Tongue (tissue), 2 donors: ENCODE results near the gene NSMF. TPM values are rescaled to one million over a fixed set of nuclear protein-coding genes. Genes with fewer than 3 reads are reported as not detected.

Source experiments
- DNase-seq: peaks from one replicate; pipeline ENCODE4 v3.0.0-alpha.2; 2015
- total RNA-seq: library from RNA; depleted of rRNA; stranded (reverse); fragments of >200 nt; gene quantifications from one replicate; pipeline ENCODE4 v1.2.3, GENCODE V29; 2014

The NSMF gene
- total RNA-seq, 1 donor from 2014 or later, result 10.7 TPM

GRCh38 chr9:137432687-137433348 lies 26.3 kb downstream of the NSMF start:
- no peak for DNase-seq

DNA sequence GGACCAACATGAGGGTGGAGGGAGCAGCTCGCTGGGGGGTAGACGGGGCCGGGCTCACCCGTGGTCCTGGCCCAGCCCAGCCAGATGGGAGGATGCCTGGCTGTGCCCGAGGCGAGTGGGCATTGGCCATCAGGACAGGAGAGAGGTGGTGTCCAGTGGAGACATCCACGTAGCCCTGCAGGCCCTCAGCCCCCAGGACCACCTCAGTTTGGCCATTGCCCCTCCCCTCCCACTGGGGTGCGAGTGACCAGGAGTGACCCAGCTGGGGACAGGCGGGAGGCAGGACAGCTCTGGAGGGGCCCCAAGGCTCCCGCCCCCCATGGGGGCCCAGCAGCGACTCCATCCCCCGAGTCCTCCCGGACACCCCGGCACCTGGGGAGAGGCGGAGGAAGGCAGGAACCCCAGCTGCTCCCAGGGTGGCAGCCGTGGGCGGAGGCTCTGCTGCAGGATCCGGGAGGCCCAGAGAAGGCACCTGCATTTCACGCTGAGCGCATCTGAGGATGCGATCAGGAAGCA lies 27.7 kb downstream of the NSMF start:
- no peak for DNase-seq

GRCh38 chr9:137430723-137431415 lies 28.3 kb downstream of the NSMF start:
- DNase-seq, result no peak

DNA sequence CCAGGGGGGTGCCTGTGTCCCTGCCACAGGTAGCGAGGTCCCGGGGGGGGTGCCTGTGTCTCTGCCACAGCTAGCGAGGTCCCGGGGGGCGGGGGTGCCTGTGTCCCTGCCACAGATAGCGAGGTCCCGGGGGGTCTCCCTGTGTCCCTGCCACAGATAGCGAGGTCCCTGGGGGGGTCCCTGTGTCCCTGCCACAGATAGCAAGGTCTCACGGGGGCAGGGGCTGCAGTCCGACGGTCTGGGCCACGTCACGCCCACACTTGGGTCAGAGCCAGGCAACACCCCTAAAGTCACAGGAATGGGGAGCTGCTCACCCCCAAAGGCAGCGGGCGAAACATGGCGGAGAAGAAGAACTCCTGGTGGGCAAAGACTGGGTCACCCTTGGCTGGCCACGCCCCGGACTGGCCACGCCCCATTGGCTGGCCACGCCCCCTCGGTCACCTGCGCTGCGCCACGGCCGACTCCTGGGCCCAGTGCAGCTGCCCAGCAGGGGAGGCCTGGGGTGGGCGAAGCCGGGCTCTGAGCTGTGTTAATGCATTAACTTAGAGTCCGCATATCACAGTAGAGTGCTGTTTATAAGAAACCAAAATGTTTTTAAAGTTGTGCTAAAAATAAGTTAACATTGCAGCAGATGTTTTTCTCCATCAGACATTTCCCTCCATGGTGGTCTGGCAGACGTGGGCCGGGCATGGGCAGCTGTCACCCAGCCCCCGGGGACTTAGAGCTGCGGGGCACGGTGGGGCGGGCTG lies 29.0 kb downstream of the NSMF start:
- no peak for DNase-seq

- no peak for DNase-seq
These were observed 29.6 kb downstream of the NSMF start for GRCh38 chr9:137429546-137429890.

GRCh38 chr9:137428841-137429545 lies 30.1 kb downstream of the NSMF start:
- DNase-seq, result no peak

DNA sequence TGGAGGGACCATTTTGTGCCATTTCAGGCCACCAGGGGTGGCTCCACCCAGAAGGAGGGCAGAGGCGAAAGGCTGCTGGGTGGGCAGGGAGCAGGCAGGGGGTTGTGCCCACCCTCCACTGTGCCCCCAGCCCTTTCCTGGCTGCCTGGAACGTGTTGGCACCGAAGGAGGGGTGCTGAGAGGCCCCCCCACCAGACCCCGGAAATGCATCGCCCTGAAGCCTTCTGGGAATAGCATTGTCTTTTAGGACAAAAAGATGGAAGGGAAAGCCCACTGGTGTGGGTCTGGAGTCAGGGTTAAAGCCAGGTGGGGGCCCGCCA lies 30.9 kb downstream of the NSMF start:
- DNase-seq, result no peak

DNA sequence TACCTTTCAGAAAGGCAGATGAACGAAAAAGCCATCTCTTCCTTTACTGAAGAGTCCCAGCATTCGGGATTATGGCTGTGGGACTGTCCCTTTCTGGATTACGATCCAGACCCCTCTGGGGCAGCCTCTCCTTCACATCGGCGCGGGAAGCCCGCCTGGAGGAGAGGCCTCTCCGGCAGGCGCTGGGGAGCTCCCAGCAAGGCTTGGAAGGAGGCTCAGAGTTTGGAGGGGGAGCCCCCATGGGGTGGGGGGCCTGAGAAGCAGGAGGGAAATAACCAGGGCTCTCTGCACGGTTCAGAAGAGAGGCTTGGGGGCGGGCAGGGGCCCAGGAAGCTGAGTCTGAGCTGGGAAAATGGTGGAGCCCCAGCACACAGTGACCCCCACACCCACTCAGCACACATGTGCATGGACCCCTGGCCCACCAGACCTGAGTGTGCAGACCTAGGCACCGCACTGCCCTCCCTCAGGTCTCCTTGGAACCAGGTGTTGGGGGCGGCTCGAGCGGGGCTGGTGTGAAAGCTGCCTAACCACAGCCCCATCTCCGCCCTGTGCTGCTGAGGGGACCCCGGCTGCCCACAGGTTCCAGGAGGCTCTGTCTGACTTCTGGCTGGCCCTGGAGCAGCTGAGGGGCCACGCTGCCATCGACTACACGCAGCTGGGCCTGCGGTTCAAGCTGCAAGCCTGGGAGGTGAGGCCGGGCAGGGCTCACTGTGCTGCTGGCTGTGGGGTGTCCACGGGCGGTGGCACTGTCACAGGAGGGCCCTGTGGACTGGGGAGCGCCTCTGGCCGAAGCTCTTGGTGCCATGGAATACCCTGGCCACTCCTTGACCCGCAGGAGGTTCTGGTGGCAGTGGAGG lies 31.5 kb downstream of the NSMF start:
- DNase-seq, result no peak

DNA sequence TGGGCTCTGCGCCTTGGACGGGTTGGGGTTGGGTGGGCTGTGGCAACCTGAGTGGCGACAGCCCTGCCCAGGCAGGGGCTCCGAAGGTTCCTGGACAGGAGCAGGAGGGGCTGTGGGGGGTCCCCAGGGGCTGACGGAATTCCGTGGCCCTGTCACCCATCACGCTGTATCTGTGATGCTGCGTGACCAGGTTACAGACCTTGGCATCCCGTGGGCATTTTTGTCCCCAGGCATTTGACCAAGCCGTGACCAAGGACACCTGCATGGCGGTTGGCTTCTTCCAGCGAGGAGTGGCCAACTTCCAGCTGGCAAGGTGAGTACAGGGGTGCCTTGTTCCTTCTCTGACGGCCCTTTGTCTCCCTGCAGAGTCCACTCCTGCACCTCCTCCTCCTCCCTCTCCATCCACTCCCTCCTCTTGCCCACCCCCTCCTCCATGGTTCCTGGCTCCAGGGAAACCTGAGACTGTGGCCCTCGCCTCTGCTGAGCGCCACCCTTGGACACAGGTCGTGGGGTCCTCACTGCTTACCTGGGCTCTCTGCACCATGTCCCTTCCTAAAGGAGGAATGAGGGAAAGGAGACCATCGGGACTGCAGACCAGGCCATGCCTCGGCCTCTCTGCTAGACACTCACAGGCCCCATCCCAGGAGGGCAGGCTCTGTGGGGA lies 33.0 kb downstream of the NSMF start:
- DNase-seq, result no peak

DNA sequence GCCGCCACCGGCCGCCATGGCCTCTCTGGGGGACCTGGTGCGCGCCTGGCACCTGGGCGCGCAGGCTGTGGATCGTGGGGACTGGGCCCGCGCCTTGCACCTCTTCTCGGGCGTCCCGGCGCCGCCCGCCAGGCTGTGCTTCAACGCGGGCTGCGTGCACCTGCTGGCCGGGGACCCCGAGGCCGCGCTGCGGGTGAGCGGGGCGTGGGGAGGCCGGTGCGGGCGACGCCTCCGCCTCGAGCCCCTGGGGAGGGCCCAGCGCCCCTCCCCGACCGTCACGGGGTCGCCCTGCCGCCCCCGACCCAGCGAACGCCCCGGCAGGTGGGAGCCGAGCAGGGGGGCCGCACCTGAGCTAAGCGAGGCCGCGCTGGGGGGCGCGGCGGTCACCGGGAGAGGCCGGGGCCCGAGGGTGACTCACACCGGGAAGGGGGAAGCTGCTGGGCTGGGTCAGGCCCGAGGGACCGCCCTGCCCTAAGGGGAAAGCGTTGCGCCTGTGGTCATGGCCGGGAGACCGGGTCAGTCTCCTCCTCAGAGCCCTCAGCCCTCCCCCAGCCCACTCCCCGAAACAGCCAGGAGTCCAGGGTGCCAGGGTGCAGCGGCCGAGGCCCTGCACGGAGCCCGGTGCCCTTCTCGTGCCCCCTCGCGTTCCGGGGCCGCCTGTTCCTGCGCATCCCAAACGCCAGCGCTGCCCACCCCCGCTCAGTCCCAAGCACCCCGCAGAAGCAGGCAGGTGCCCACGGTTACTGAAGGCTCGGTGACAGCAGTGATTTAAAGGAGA lies 35.4 kb downstream of the NSMF start:
- no peak for DNase-seq

- DNase-seq, result peak; percentile 96
These were observed 36.3 kb downstream of the NSMF start, which contains the start of the genes EXD3 and NOXA1 for GRCh38 chr9:137422604-137423513. Gene EXD3, minus strand, starts transcription at chr9:137423162. Its CDS starts 27,805 bp downstream, at chr9:137395357. Gene NOXA1, plus strand, starts transcription at chr9:137423393. Its CDS starts 137 bp downstream, at chr9:137423530.

GRCh38 chr9:137421838-137422603 lies 37.1 kb downstream of the NSMF start:
- no peak for DNase-seq

GRCh38 chr9:137417161-137418021 lies 41.7 kb downstream of the NSMF start:
- DNase-seq, result no peak

GRCh38 chr9:137416563-137417151 lies 42.5 kb downstream of the NSMF start:
- no peak for DNase-seq

GRCh38 chr9:137416006-137416562 lies 43.0 kb downstream of the NSMF start:
- DNase-seq, result no peak

DNA sequence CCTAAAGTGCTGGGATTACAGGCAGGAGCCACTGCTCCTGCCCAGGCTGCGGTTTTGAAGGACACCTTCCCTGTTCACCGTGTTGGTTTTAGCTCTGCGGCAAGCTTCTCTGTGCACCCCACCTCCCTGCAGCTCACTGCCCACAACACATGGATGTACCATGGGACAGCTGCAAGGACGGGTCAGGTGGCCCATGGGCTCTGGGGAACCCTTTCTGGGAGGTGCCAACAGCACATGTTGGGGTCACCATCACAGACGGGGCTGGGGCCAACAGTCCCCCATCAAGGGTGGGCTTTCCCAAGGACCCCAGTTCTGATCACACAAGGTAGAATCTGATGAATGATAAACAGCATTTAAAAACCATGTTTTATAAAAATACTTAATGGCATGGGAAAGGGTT lies 43.7 kb downstream of the NSMF start:
- DNase-seq, result no peak
